ENCODE results near the gene ALG8.

DNA sequence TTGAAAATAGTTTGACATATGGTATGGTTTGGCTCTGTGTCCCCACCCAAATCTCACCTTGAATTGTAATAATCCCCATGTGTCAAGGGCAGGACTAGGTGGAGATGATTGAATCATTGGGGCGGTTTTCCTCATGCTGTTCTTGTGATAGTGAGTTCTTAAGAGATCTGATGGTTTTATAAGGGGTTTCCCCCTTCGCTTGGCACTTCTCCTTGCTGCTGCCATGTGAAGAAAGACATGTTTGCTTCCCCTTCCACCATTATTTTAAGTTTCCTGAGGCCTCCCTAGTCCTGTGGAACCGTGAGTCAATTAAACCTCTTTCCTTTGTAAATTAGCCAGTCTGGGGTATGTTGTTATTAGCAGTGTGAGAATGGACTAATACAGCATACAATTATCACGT is 41.3 kb upstream of the ALG8 start:
- TF ChIP-seq POLR2A (IDR thresholded peaks at IDR 0.05; ENCODE audit: low read depth, low read length): no peak
- TF ChIP-seq TAF1 (IDR thresholded peaks at IDR 0.05; ENCODE audit: low read depth, low read length): no peak
- no peak for TF ChIP-seq SPI1 (IDR thresholded peaks at IDR 0.05; ENCODE audit: low read depth, low read length)
- TF ChIP-seq POLR2AphosphoS5 (IDR thresholded peaks at IDR 0.05; ENCODE audit: low read depth, low read length): no peak
- TF ChIP-seq POU2F2 (IDR thresholded peaks at IDR 0.05; ENCODE audit: low read depth, low read length): no peak
- TF ChIP-seq PAX5 (IDR thresholded peaks at IDR 0.05; ENCODE audit: insufficient read depth, low read length, severe bottlenecking): no peak
